GM12874 (cell line): ENCODE results near the gene MAP4K4.

Source experiments
- CTCF ChIP-seq: IDR thresholded peaks from 2 replicates; pipeline ENCODE4 v1.5.1; 2011; ENCODE audit warnings: low read depth, mild to moderate bottlenecking, control low read depth, low read length, moderate library complexity; ENCODE audit not compliant: insufficient read depth

Gene MAP4K4

DNA sequence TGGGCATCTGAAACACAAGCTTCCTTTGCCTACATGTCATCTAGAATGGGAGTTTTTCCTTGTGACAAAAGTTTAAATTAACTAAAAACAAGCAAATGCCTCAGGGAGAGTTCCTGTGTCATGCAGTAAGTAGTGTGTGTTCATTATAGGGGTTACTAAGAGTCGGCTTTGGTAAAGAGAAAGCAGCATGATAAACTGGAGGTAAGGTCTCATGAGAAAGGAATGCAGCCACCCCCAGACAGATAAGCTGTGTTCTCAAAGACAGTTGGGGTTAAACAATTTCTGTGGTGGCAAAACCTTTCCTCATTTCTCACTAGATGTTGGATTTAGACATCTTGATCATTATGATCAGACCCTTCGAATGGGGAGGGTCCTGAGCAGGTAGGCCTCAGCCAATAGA is 129.7 kb downstream of the MAP4K4 start:
- TF ChIP-seq CTCF = no peak

GRCh38 chr2:101828257-101828656 is 130.8 kb downstream of the MAP4K4 start:
- no peak for TF ChIP-seq CTCF

GRCh38 chr2:101828673-101829334 is 131.3 kb downstream of the MAP4K4 start:
- TF ChIP-seq CTCF = no peak

GRCh38 chr2:101829429-101829828 is 131.9 kb downstream of the MAP4K4 start:
- no peak for TF ChIP-seq CTCF

DNA sequence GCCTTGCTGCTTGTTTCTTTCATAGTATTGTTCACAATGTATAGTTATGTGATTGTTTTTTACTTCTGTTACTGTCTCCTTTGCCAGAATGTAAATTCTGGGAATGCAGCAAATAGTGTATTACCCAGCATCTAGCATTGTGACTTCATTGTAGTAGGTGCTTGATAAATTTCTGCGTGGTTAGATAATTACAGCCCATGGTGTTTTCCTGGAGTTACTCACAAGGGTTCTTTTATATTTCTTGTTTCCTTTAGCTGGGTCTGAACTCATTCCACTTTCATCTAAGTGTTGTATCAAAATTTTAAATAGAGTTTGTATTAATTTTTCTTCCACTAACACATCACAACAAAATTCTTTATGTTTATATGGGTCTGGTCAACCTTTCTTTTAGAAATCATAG is 132.6 kb downstream of the MAP4K4 start:
- no peak for TF ChIP-seq CTCF

GRCh38 chr2:101830555-101830954 is 133.0 kb downstream of the MAP4K4 start:
- TF ChIP-seq CTCF = no peak

DNA sequence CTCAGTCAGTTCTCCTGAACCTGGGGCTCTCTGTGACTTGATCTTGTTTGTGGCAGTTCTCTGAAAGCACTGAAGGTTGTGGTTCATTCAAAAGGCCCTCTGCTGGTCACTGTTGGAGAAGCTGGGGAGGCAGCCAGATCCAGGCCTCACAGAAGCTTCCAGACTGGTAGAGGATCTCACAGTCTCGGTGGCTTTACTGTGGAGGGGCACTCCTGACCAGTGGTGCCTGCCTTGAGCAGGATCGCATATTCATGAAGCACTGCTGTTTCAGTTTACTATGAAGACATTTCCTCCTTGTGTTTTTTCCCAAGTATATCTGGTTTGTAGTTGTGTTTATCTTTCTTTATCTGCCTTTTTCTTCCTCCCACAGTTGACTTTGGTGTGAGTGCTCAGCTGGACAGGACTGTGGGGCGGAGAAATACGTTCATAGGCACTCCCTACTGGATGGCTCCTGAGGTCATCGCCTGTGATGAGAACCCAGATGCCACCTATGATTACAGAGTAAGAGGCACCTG is 133.9 kb downstream of the MAP4K4 start:
- TF ChIP-seq CTCF = peak; percentile 68
